ENCODE results near the gene SLC25A21.

The SLC25A21 gene

DNA sequence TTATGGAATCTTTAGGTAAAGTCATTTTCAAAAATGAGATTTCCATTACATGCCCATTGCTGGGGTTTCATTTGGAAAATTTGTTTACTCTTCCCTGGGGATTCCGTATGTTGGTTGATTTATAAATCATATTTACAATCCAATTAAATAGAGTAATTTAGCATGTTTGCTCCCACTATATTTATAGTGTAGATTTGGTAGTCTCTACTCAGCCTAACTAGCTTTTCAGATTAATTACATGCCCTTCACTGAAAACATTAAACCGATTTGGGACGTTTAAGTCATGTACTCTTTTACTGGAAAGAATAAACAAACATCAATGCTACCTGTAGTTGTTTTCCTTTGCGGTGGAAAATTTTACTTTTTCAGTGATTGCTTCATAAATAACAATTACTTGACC lies 500.3 kb downstream of the SLC25A21 start:
- H3K4me3 ChIP-seq (ENCODE audit: low read depth, low read length) = no peak overlapping the region
- TF ChIP-seq, protein P1, sequence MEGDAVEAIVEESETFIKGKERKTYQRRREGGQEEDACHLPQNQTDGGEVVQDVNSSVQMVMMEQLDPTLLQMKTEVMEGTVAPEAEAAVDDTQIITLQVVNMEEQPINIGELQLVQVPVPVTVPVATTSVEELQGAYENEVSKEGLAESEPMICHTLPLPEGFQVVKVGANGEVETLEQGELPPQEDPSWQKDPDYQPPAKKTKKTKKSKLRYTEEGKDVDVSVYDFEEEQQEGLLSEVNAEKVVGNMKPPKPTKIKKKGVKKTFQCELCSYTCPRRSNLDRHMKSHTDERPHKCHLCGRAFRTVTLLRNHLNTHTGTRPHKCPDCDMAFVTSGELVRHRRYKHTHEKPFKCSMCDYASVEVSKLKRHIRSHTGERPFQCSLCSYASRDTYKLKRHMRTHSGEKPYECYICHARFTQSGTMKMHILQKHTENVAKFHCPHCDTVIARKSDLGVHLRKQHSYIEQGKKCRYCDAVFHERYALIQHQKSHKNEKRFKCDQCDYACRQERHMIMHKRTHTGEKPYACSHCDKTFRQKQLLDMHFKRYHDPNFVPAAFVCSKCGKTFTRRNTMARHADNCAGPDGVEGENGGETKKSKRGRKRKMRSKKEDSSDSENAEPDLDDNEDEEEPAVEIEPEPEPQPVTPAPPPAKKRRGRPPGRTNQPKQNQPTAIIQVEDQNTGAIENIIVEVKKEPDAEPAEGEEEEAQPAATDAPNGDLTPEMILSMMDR (IDR thresholded peaks at IDR 0.05; ENCODE audit: low read depth, low read length, missing control alignments) = no peak
- no peak for DNase-seq (ENCODE audit: low read depth)

DNA sequence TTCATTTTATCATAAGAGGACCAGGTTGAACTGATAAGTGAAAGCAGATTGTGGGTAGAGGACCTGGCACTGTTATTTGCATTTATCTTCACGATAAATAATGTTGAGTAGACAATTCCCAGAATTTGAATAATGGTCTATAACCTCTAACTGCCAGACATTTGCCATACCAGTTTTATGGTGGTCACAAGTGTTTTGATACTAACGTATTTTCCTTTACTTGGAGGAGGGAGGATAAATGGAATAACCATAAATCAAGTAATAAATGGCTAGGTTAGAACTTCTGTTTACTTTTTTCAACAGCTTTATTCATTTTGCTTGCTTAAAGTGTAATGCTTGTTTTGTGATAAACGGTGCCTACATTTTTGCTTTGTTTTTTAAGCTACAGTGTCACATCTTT lies 501.3 kb downstream of the SLC25A21 start:
- no peak for DNase-seq (ENCODE audit: low read depth)
- TF ChIP-seq, protein P1 (IDR thresholded peaks at IDR 0.05; ENCODE audit: low read depth, low read length, missing control alignments) = no peak
- H3K4me3 ChIP-seq (ENCODE audit: low read depth, low read length) = no peak overlapping the region

DNA sequence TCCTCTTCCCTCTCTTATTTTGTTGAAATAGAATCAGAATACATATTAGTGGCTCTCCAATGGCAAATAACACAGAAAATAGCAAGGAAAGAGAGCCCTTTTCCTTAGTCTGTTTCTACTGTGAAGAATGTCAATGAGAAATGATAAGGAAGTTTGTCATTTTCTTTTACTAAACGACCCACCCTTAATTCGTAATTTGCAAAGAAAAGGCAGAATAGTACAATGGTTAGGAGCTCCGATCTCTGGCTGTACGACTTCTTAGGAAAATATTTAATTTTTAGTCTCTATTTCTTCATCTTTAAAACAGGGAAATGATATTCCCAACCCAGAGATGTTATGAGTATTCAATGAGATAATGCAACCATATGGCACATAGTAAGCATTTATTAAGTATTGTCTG lies 504.7 kb downstream of the SLC25A21 start:
- H3K4me3 ChIP-seq (ENCODE audit: low read depth, low read length) = no peak overlapping the region
- no peak for DNase-seq (ENCODE audit: low read depth)
- TF ChIP-seq, protein P1 (IDR thresholded peaks at IDR 0.05; ENCODE audit: low read depth, low read length, missing control alignments) = no peak

DNA sequence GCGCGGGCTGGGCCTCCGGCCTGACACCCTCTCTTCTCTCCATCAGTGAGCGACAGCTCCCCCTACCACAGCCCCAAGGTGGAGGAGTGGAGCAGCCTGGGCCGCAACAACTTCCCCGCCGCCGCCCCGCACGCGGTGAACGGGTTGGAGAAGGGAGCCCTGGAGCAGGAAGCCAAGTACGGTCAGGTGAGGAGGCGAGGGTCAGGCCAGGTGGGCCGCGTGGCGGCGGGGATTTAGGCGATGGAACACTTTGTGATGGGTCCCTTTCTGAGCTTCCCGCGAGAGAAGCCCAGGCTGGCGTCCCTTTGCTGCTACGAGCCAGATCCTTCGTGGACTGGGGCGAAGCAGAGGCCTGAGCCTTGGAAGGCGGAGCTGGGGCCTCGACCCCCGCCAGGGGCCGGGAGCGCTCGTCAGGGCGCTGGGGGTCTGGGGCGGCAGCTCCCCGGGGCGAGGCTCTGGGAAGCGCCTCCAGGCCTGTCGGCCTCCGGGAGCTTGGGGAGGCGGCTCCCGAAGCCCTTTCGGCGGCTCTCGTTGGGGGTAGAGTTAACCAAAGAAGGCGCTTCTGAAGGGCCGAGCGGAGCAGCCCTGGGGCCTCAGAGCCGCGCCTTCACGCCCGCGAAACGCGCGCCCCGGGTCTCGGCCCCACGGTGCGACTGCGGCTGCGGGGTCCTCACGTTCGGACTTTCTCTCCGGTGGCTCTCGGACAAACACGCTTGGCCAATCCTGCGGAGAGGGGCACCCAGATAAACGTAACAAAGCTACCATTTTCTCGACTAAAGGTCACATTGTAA lies 505.8 kb downstream of the SLC25A21 start:
- H3K4me3 ChIP-seq (ENCODE audit: low read depth, low read length) = no peak overlapping the region
- TF ChIP-seq, protein P1 (IDR thresholded peaks at IDR 0.05; ENCODE audit: low read depth, low read length, missing control alignments) = no peak
- no peak for DNase-seq (ENCODE audit: low read depth)

DNA sequence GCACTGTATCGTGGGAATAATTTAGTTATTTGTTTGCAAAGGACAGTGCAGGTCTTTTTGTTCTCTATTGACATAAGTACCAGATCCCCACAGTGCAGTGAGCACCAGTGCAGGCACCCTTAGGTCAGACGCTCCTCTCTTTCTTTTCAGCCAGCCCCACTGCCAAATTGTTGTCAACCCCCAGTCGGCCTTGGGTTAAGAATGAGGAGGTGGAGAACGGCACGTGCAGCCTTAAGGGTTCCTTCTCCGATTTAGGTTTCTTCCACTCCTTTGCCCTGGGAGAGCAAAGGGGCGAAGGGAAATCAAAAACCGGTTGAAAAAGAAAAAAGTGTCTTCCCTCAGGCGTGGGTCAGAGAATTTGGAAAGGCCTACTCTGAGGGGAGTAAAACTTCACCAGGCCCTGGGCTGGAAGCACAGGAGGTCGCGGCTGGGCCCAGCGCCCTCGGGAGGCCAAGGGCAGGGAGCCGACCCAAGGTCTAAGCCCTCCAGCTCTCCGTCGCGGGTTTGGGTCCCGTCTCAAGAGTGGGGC lies 506.5 kb downstream of the SLC25A21 start:
- no peak for DNase-seq (ENCODE audit: low read depth)
- H3K4me3 ChIP-seq (ENCODE audit: low read depth, low read length) = no peak overlapping the region
- TF ChIP-seq, protein P1 (IDR thresholded peaks at IDR 0.05; ENCODE audit: low read depth, low read length, missing control alignments) = no peak

DNA sequence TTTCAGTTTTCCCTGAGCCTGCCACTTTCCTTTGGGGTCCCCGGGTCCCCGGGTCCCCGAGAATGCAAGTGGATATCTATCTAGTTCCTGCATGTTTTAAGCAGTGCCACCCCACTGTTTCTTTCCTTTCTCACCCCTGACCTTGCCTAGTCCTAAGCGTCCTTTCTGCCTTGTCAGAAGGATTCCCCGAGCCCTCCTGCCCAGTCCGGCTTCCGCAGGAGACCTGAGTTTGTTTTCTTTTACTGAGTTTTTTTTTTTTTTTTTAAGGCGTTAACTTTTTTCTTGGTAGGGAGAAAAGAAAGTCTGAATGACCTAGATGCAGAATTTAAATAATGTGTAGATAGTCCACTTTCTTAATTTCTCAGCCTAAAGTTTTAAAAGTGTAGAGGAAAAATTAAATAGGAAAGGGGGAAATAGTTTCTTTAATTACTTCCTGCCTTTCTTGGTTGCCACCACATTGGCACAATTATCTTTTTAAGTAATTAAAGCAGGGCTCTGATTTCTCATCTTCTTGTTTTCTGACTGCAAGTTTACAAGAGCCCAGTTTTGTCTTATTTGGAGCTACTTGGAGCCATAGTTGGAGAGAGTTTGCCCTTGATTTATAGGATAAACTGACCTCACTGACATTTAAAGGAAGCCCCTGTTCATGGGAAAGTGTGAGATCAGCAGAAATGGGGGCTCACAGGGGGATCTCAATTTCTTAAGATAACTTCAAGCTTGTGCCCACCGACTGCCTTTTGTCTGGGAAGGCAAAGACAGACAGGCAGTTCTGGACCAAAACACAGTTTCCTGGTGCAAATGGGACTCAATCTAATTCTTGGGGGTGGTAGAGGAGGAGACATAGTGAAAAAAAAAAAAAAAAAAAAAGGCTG lies 507.8 kb downstream of the SLC25A21 start:
- TF ChIP-seq, protein P1 (IDR thresholded peaks at IDR 0.05; ENCODE audit: low read depth, low read length, missing control alignments) = no peak
- H3K4me3 ChIP-seq (ENCODE audit: low read depth, low read length) = no peak overlapping the region
- no peak for DNase-seq (ENCODE audit: low read depth)

Measured in GM12864 (cell line).